ENCODE data around the gene CDKL1. TPM values are rescaled to one million over a fixed set of nuclear protein-coding genes. Genes with fewer than 3 reads are reported as not detected.

Gene CDKL1
- total and polyA plus RNA-seq, 11 donors: 0.34 to 7.0 (median 2.5) TPM

GRCh38 chr14:50335989-50336824 is 60.5 kb downstream of the CDKL1 start:
- WGBS, 4 donors: 29 to 37% (median 31%) methylated on average over 7 of the region's 7 CpGs
- intact Hi-C loops (cut with DNase I): loop anchor here in 1 of 10 donors (5.0 kb wide), 1 partner anchor 61 kb away; the partner anchor contains the start of gene CDKL1
- peaks cover 0 to 46% (median 34%) of the 10 kb centered on the region in 12 donors for H3K4me1 ChIP-seq
- ATAC-seq: peak in 3 of 4 donors; percentile 42 to 82 (median 79)
- H3K36me3 ChIP-seq: peaks cover 0 to 13% (median 0%) of the 10 kb centered on the region in 9 donors
- no peak for TF ChIP-seq CTCF (IDR thresholded peaks at IDR 0.05)
- TF ChIP-seq POLR2A (IDR thresholded peaks at IDR 0.05): no peak
- peak; percentile 44 to 74 (median 65) for DNase-seq
- no peaks in the 10 kb centered on the region for H3K27me3 ChIP-seq
- H3K27ac ChIP-seq: peak overlapping the region; percentile 59 to 87 (median 76)
- H3K4me3 ChIP-seq: peak overlapping the region in 4 of 12 donors; percentile 4 to 25 (median 15)
- no peaks in the 10 kb centered on the region for H3K9me3 ChIP-seq

- DNase-seq: peak in 4 of 5 donors; percentile 45 to 68 (median 53)
- peaks cover 0 to 17% (median 2%) of the 10 kb centered on the region in 9 donors for H3K36me3 ChIP-seq
- no peaks in the 10 kb centered on the region for H3K9me3 ChIP-seq
- ATAC-seq: peak; percentile 38 to 70 (median 56)
- peak overlapping the region; percentile 59 to 87 (median 76) for H3K27ac ChIP-seq
- intact Hi-C loops (cut with DNase I): loop anchor here in 1 of 10 donors (5.0 kb wide), 1 partner anchor 62 kb away; the partner anchor contains the start of gene CDKL1
- 25 to 38% (median 31%) methylated on average over 7 of the region's 7 CpGs for WGBS, 4 donors
- peaks cover 0 to 46% (median 34%) of the 10 kb centered on the region in 12 donors for H3K4me1 ChIP-seq
- H3K4me3 ChIP-seq: no peak overlapping the region
- no peaks in the 10 kb centered on the region for H3K27me3 ChIP-seq
- TF ChIP-seq CTCF (IDR thresholded peaks at IDR 0.05) (peak in 3 of 12 donors; percentile 5 to 17 (median 7)), POLR2A (IDR thresholded peaks at IDR 0.05) (no peak)
These were observed 61.3 kb downstream of the CDKL1 start for GRCh38 chr14:50335389-50335788.

- ATAC-seq (no peak), DNase-seq (no peak)
- 94 to 96% (median 95%) methylated on average over 8 of the region's 8 CpGs for WGBS, 4 donors
- H3K36me3 ChIP-seq: peaks cover 0 to 28% (median 13%) of the 10 kb centered on the region in 9 donors
- H3K27ac ChIP-seq: peak overlapping the region in 10 of 12 donors; percentile 20 to 87 (median 70)
- H3K9me3 ChIP-seq: no peaks in the 10 kb centered on the region
- peaks cover 0 to 46% (median 34%) of the 10 kb centered on the region in 12 donors for H3K4me1 ChIP-seq
- H3K27me3 ChIP-seq: no peaks in the 10 kb centered on the region
- intact Hi-C loops (cut with DNase I): no loop called here
- no peak for TF ChIP-seq CTCF (IDR thresholded peaks at IDR 0.05)
- TF ChIP-seq POLR2A (IDR thresholded peaks at IDR 0.05): no peak
- no peak overlapping the region for H3K4me3 ChIP-seq
These were observed 62.5 kb downstream of the CDKL1 start for GRCh38 chr14:50334211-50334610.

GRCh38 chr14:50333014-50333509 is 63.6 kb downstream of the CDKL1 start:
- Histone ChIP-seq H3K27ac (peak overlapping the region in 6 of 12 donors; percentile 17 to 52 (median 33)), H3K9me3 (no peaks in the 10 kb centered on the region), H3K36me3 (peaks cover 0 to 38% (median 16%) of the 10 kb centered on the region in 9 donors), H3K27me3 (no peaks in the 10 kb centered on the region), H3K4me3 (no peak overlapping the region), H3K4me1 (peaks cover 0 to 46% (median 34%) of the 10 kb centered on the region in 12 donors)
- TF ChIP-seq POLR2A (IDR thresholded peaks at IDR 0.05) (no peak), CTCF (IDR thresholded peaks at IDR 0.05) (no peak)
- DNase-seq (peak in 4 of 5 donors; percentile 47 to 79 (median 64)), ATAC-seq (peak; percentile 63 to 91 (median 75))
- intact Hi-C loops (cut with DNase I): no loop called here
- WGBS, 4 donors: 11 to 15% (median 13%) methylated on average over 3 of the region's 3 CpGs

All from heart left ventricle (tissue), 16 donors.